K562 (cell line): Measurements from ENCODE around the gene KCND3. TPM values are rescaled to one million over a fixed set of nuclear protein-coding genes. Genes with fewer than 3 reads are reported as not detected.

Experiments
- ATAC-seq: fragments of 200-7000 bp; cut with Tn5 transposase; 3 replicates; pipeline ENCODE4 v1.9.1; 2020; ENCODE audit warnings: moderate library complexity
- BruUV-seq: library from RNA; stranded (reverse); fragments of 400-500 nt; replicated peaks from 2 replicates; lab custom pipeline; 2021; lab: Mats Ljungman, UMichigan
- CTCF ChIA-PET: fragments of 300-600 bp; formaldehyde crosslinking; extraction: SDS; loops from one replicate; lab custom pipeline; 2021; ENCODE audit warnings: low intra/inter-chr PET ratio; lab: Yijun Ruan, JAX
- POLR2A ChIA-PET: fragments of 300-600, 350-650 bp; sonication (Branson Sonifier 250); formaldehyde crosslinking; extraction: SDS; loops from one replicate; lab custom pipeline; 2021; ENCODE audit warnings: antibody characterized with exemption, inconsistent platforms; lab: Yijun Ruan, JAX
- DNase-seq, 4 experiments: peaks; one replicate each; pipeline versions ENCODE4 v3.0.0 to v3.0.0-alpha.2; 2011 to 2018; ENCODE audit warnings: low spot score in 3 of 4, mixed read lengths in 3 of 4; ENCODE audit errors: extremely low read depth in 1 of 4
- FAIRE-seq: peaks from 2 replicates; lab custom pipeline; 2011; peaks lifted over from hg19 to GRCh38; lab: Jason Lieb, UNC
- H2AFZ ChIP-seq: 2 replicates; pipeline ENCODE4 v1.6.0; 2011; ENCODE audit warnings: low read depth, low read length, control low read depth, inconsistent platforms
- H3K27ac ChIP-seq: fragments of 200-600 bp; 3 replicates; pipeline ENCODE4 v1.8.0; 2011; ENCODE audit warnings: low read depth, mild to moderate bottlenecking, control low read depth, inconsistent platforms, low read length, moderate library complexity, mixed read lengths; ENCODE audit errors: extremely low read depth
- H3K27me3 ChIP-seq, 2 experiments: fragments of 300-600 bp in 1 of 2; 2 replicates in 1 of 2; 3 replicates in 1 of 2; pipeline versions ENCODE4 v1.6.0 to v1.8.0; 2011; ENCODE audit warnings: inconsistent platforms in 2 of 2, low read length in 2 of 2, mild to moderate bottlenecking in 1 of 2, mixed read lengths in 1 of 2, moderate library complexity in 1 of 2; ENCODE audit not compliant: control insufficient read depth in 2 of 2, insufficient read depth in 2 of 2
- H3K36me3 ChIP-seq: fragments of 300-600 bp; 3 replicates; pipeline ENCODE4 v1.8.0; 2011; ENCODE audit warnings: mild to moderate bottlenecking, low read length, inconsistent platforms; ENCODE audit not compliant: control insufficient read depth, insufficient read depth
- H3K4me1 ChIP-seq, 2 experiments: fragments of 200-600 bp in 1 of 2; replicated peaks in 1 of 2; 2 replicates in 1 of 2; 3 replicates in 1 of 2; pipeline versions ENCODE4 v1.5.1 to v1.8.0; 2011; ENCODE audit warnings: inconsistent platforms in 2 of 2, low read length in 2 of 2, mild to moderate bottlenecking in 1 of 2, mixed read lengths in 1 of 2, moderate library complexity in 1 of 2; ENCODE audit not compliant: control insufficient read depth in 2 of 2, insufficient read depth in 2 of 2
- H3K4me2 ChIP-seq: 2 replicates; pipeline ENCODE4 v1.6.1; 2011; ENCODE audit warnings: low read length, control low read depth, inconsistent platforms, mixed read lengths; ENCODE audit not compliant: insufficient read depth
- H3K4me3 ChIP-seq: fragments of 200-600 bp; sonication (generic), shearing (Covaris generic); 2 replicates; pipeline ENCODE4 v1.5.1; 2016; ENCODE audit warnings: control low read depth, inconsistent platforms
- H3K79me2 ChIP-seq: fragments of 200-600 bp; 3 replicates; pipeline ENCODE4 v1.8.0; 2011; ENCODE audit warnings: low read length, inconsistent platforms; ENCODE audit not compliant: control insufficient read depth, insufficient read depth
- H3K9ac ChIP-seq, 2 experiments: 2 replicates each; pipeline versions ENCODE4 v1.6.0 to v1.6.1; 2011; ENCODE audit warnings: low read depth in 2 of 2, low read length in 2 of 2, control low read depth in 1 of 2, inconsistent platforms in 1 of 2, mild to moderate bottlenecking in 1 of 2, mixed read lengths in 1 of 2; ENCODE audit not compliant: insufficient read depth in 1 of 2
- H3K9me1 ChIP-seq: one replicate; pipeline ENCODE4 v1.6.0; 2011; ENCODE audit warnings: inconsistent platforms, mild to moderate bottlenecking, low read length, moderate library complexity; ENCODE audit not compliant: control insufficient read depth, insufficient read depth
- H3K9me3 ChIP-seq: replicated peaks from 2 replicates; pipeline ENCODE4 v1.5.1; 2011; ENCODE audit warnings: low read depth, low read length, inconsistent platforms; ENCODE audit not compliant: control insufficient read depth, insufficient read depth
- H4K20me1 ChIP-seq: replicated peaks from 2 replicates; pipeline ENCODE4 v1.6.1; 2011; ENCODE audit warnings: low read length, inconsistent platforms, mixed read lengths; ENCODE audit not compliant: control insufficient read depth, insufficient read depth
- ARNT ChIP-seq, 2 experiments: fragments of 450-650 bp; IDR thresholded peaks; 2 replicates each; pipeline ENCODE4 v1.6.1; 2016; ENCODE audit warnings: mild to moderate bottlenecking in 1 of 2
- E2F6 ChIP-seq, 2 experiments: IDR thresholded peaks; 2 replicates each; pipeline ENCODE4 v1.6.1; 2011; ENCODE audit warnings: borderline replicate concordance in 1 of 2, control low read depth in 1 of 2, low read depth in 1 of 2, low read length in 1 of 2, mild to moderate bottlenecking in 1 of 2, mixed read lengths in 1 of 2, moderate library complexity in 1 of 2; ENCODE audit not compliant: insufficient read depth in 1 of 2, insufficient read length in 1 of 2, poor library complexity in 1 of 2, severe bottlenecking in 1 of 2; ENCODE audit errors: extremely low read depth in 1 of 2
- HDGF ChIP-seq: fragments of 450-650 bp; IDR thresholded peaks from 2 replicates; pipeline ENCODE4 v1.6.1; 2016
- HSF4 ChIP-seq: fragments of 250-450 bp; sonication (Bioruptor Pico); IDR thresholded peaks from 2 replicates; pipeline ENCODE4 v2.1.2; 2022; ENCODE audit warnings: mild to moderate bottlenecking, moderate library complexity, borderline replicate concordance
- NCOA4 ChIP-seq: fragments of 450-650 bp; IDR thresholded peaks from 2 replicates; pipeline ENCODE4 v1.6.1; 2018; ENCODE audit warnings: mild to moderate bottlenecking; ENCODE audit not compliant: partially characterized antibody
- POLR2G ChIP-seq: fragments of 200-400 bp; formaldehyde crosslinking; IDR thresholded peaks from 2 replicates; pipeline ENCODE4 v1.6.1; 2017; ENCODE audit warnings: low read depth, mild to moderate bottlenecking, antibody characterized with exemption, low read length, moderate library complexity
- PPARD ChIP-seq: fragments of 250-450 bp; sonication (Bioruptor Pico); IDR thresholded peaks from 2 replicates; pipeline ENCODE4 v1.8.0; 2022; ENCODE audit warnings: inconsistent platforms, mild to moderate bottlenecking, moderate library complexity
- RBM17 ChIP-seq: fragments of 200-400 bp; formaldehyde crosslinking; IDR thresholded peaks from 2 replicates; pipeline ENCODE4 v1.6.1; 2017; ENCODE audit warnings: low read depth, mild to moderate bottlenecking, low read length, borderline replicate concordance
- SIRT6 ChIP-seq: IDR thresholded peaks from one replicate; pipeline ENCODE4 v1.6.1; 2012; ENCODE audit warnings: low read depth, mild to moderate bottlenecking, control low read depth, inconsistent platforms, low read length, moderate library complexity
- TAF9B ChIP-seq: fragments of 450-650 bp; IDR thresholded peaks from 2 replicates; pipeline ENCODE4 v1.6.1; 2018; ENCODE audit warnings: mild to moderate bottlenecking; ENCODE audit not compliant: partially characterized antibody
- TCF15 ChIP-seq: fragments of 250-450 bp; sonication (Bioruptor Pico); IDR thresholded peaks from 2 replicates; pipeline ENCODE4 v1.8.0; 2022; ENCODE audit warnings: moderate library complexity, mild to moderate bottlenecking, inconsistent platforms
- U2AF1 ChIP-seq: fragments of 200-400 bp; formaldehyde crosslinking; optimal IDR thresholded peaks from 2 replicates; pipeline ENCODE3; 2017; ENCODE audit warnings: mild to moderate bottlenecking, low read depth, low read length, moderate library complexity
- ZNF124 ChIP-seq: sonication (generic); formaldehyde crosslinking; IDR thresholded peaks from 2 replicates; pipeline ENCODE4 v1.8.1; 2022; ENCODE audit warnings: missing genetic modification reagents
- ZNF217 ChIP-seq: sonication (generic); formaldehyde crosslinking; IDR thresholded peaks from 2 replicates; pipeline ENCODE4 v1.8.0; 2022; ENCODE audit warnings: mild to moderate bottlenecking, missing genetic modification reagents
- WGBS: fragments of 100-300 bp; shearing (Covaris generic); methylation state at CpG from one replicate; pipeline ENCODE4 v1.1.6; 2016; ENCODE audit warnings: low coverage, mixed read lengths; ENCODE audit not compliant: insufficient coverage; ENCODE audit errors: missing lambda C conversion rate; 5-methylcytosine and 5-hydroxymethylcytosine counted together
- in situ Hi-C: fragments of 300-500 bp; cut with MboI; formaldehyde crosslinking; loops from 4 replicates; pipeline ENCODE4 v1.15.0; 2018; ENCODE audit warnings: inconsistent platforms, mixed read lengths
- intact Hi-C: fragments of 100-400 bp; cut with micrococcal nuclease; formaldehyde crosslinking; loops from 2 replicates; pipeline ENCODE4 v1.14.2; 2022
- polyA plus RNA-seq, 8 experiments: library from polyadenylated mRNA; depleted of rRNA in 4 of 8; stranded (reverse) in 5 of 8; unstranded in 3 of 8; fragments of >200 nt; fragmentation: Nextera tagmentation in 2 of 8; fragmentation: Illumina TruSeq in 1 of 8; extraction: Ambion mirVana in 2 of 8; extraction: Trizol in 1 of 8; gene quantifications; 2 replicates each; pipeline versions ENCODE4 v1.2.1 to v1.2.3, GENCODE V29; 2011 to 2014; ENCODE audit warnings: inconsistent platforms in 1 of 8, missing spikeins in 1 of 8
- total RNA-seq, 7 experiments: library from RNA; depleted of rRNA in 6 of 7; stranded (reverse); fragments of >200 nt in 6 of 7; fragmentation: Illumina TruSeq in 2 of 7; extraction: Trizol in 2 of 7; gene quantifications; 2 replicates each; pipeline versions ENCODE4 v1.2.1 to v1.2.3, GENCODE V29; 2011 to 2021; ENCODE audit warnings: low replicate concordance in 1 of 7
- TF ChIP-seq, protein P1 (sequence below): fragments of 450-650 bp; IDR thresholded peaks from 2 replicates; pipeline ENCODE4 v1.6.1; 2016; ENCODE audit warnings: mild to moderate bottlenecking

KCND3 gene
- total and polyA plus RNA-seq, 9 of the 15 experiments (the other 6 are each of a cell fraction or from before 2014, with no cell fraction given), result not detected

GRCh38 chr1:111747947-111748346 is 241.5 kb downstream of the KCND3 start:
- in situ Hi-C loops (no loop called here), intact Hi-C loops (loop anchor here (1.0 to 5.0 kb wide), 2 partner anchors 33 to 86 kb away; no protein-coding TSS in a partner anchor)
- Histone ChIP-seq H3K4me2 (no peak overlapping the region), H3K27me3 (peaks cover 10 to 23% of the 10 kb centered on the region in 2 experiments; a peak in 4 of 5 replicates), H4K20me1 (peaks cover 3% of the 10 kb centered on the region; the same call in 1 of the 2 replicates), H3K9ac (no peak overlapping the region), H3K9me3 (no peaks in the 10 kb centered on the region), H3K79me2 (no peaks in the 10 kb centered on the region)
- POLR2A ChIA-PET, result no interaction called here
- no peak for FAIRE-seq
- BruUV-seq, result no TSS peak
- 30% methylated on average over 4 of the region's 4 CpGs for WGBS
- no peak for DNase-seq
- ATAC-seq, result no peak
- CTCF ChIA-PET, result interaction anchor here (0.7 to 2.5 kb wide), 3 partner anchors 10 to 33 kb away, joined by 3 to 23 read pairs (median 3); no protein-coding TSS in a partner anchor
- TF ChIP-seq HSF4 (CRISPR knock-in tag) (no peak), ZNF217 (no peak), POLR2G (no peak), HDGF (no peak), ARNT (IDR thresholded peaks at IDR 0.05) (no peak), U2AF1 (no peak), E2F6 (IDR thresholded peaks at IDR 0.05; ENCODE audit: borderline replicate concordance in 1 of 2, extremely low read depth in 1 of 2, insufficient read depth in 1 of 2, insufficient read length in 1 of 2, low read depth in 1 of 2, low read length in 1 of 2, poor library complexity in 1 of 2, severe bottlenecking in 1 of 2) (no peak), TCF15 (CRISPR knock-in tag) (no peak), RBM17 (no peak), SIRT6 (no peak), PPARD (CRISPR knock-in tag) (no peak), ZNF124 (CRISPR knock-in tag) (no peak), TAF9B (no peak), NCOA4 (no peak)
- TF ChIP-seq, protein P1, sequence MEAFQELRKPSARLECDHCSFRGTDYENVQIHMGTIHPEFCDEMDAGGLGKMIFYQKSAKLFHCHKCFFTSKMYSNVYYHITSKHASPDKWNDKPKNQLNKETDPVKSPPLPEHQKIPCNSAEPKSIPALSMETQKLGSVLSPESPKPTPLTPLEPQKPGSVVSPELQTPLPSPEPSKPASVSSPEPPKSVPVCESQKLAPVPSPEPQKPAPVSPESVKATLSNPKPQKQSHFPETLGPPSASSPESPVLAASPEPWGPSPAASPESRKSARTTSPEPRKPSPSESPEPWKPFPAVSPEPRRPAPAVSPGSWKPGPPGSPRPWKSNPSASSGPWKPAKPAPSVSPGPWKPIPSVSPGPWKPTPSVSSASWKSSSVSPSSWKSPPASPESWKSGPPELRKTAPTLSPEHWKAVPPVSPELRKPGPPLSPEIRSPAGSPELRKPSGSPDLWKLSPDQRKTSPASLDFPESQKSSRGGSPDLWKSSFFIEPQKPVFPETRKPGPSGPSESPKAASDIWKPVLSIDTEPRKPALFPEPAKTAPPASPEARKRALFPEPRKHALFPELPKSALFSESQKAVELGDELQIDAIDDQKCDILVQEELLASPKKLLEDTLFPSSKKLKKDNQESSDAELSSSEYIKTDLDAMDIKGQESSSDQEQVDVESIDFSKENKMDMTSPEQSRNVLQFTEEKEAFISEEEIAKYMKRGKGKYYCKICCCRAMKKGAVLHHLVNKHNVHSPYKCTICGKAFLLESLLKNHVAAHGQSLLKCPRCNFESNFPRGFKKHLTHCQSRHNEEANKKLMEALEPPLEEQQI, result no peak
- TF ChIP-seq, all 486 proteins: peak for 0
- H3K36me3 ChIP-seq, result no peaks in the 10 kb centered on the region
- H3K4me3 ChIP-seq, result no peak overlapping the region
- no peak overlapping the region for H3K27ac ChIP-seq
- no peak overlapping the region for H2AFZ ChIP-seq
- peaks cover 0 to 13% of the 10 kb centered on the region in 2 experiments; a peak in 2 of 5 replicates for H3K4me1 ChIP-seq
- H3K9me1 ChIP-seq, result no peaks in the 10 kb centered on the region
